Hepatocyte (in vitro differentiated cells): ENCODE measurements around the gene SPATA31D3.

Experiments used
- CTCF ChIP-seq: fragments of 200-600 bp; sonication (generic); IDR thresholded peaks from 2 replicates; pipeline ENCODE4 v1.5.1; 2016; ENCODE audit warnings: antibody characterized with exemption, mild to moderate bottlenecking; ENCODE audit not compliant: poor library complexity
- EZH2 ChIP-seq: fragments of 200-600 bp; sonication (generic); IDR thresholded peaks from 2 replicates; pipeline ENCODE4 v1.6.1; 2016; ENCODE audit warnings: antibody characterized with exemption, mild to moderate bottlenecking, borderline replicate concordance
- EZH2phosphoT487 ChIP-seq: fragments of 200-600 bp; sonication (generic); IDR thresholded peaks from one replicate; pipeline ENCODE4 v1.6.1; 2018; ENCODE audit warnings: antibody characterized with exemption, mild to moderate bottlenecking, low read depth, moderate library complexity; ENCODE audit not compliant: unreplicated experiment, severe bottlenecking

DNA sequence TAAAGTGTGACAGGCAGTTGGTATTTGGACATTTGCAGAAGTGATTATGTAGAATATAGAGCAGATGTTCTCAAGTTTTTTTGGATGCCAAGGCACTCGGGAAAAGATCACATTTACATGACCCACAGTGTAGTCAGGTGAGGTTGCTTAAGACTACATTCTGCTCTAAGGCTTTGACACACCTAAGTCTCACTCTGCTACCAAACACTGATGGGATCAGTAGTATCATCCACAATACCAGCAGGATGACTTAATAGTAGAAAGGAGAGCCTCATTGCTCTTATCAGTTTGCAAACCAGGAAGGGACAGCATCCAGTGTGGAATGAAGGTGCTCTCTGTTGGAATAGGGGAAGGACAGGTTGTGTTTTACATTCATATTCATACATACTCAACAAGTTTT, 42.8 kb downstream of the SPATA31D3 start:
- TF ChIP-seq EZH2 (no peak), CTCF (no peak), EZH2phosphoT487 (no peak)
